ENCODE results near the gene HEATR9.

HEATR9 gene

GRCh38 chr17:35807371-35808144, 61.1 kb downstream of the HEATR9 start:
- H3K27me3 ChIP-seq (ENCODE audit: insufficient read depth, low read length) = no peaks in the 10 kb centered on the region
- peaks cover 36% of the 10 kb centered on the region for H3K79me2 ChIP-seq (ENCODE audit: control insufficient read depth, insufficient read depth, low read length, unreplicated experiment)
- peaks cover 34% of the 10 kb centered on the region for H3K4me1 ChIP-seq (ENCODE audit: control insufficient read depth, insufficient read depth, low read length, unreplicated experiment)
- H3K36me3 ChIP-seq (ENCODE audit: insufficient read depth, low read length) = peaks cover 4% of the 10 kb centered on the region; the same call in 1 of the 2 replicates
- H3K27ac ChIP-seq (ENCODE audit: low read depth, low read length) = peak overlapping the region; percentile 26
- H2AFZ ChIP-seq (ENCODE audit: low read length, unreplicated experiment) = no peak overlapping the region
- H3K4me3 ChIP-seq (ENCODE audit: low read depth, low read length) = peak overlapping the region; percentile 3; the same call in 1 of the 2 replicates

Measured in ACC112 (cell line).